GM13976 (cell line): ENCODE results near the gene NRBP1.
A peak's percentile ranks its signal among the peaks of the same experiment; 100 is the strongest.

Experiments
- DNase-seq: peaks from one replicate; pipeline ENCODE4 v3.0.0; 2012; ENCODE audit warnings: low spot score
- CTCF ChIP-seq: IDR thresholded peaks from 2 replicates; pipeline ENCODE4 v1.5.1; 2012; ENCODE audit warnings: borderline replicate concordance, mild to moderate bottlenecking; ENCODE audit not compliant: insufficient read depth; ENCODE audit errors: extremely low read depth, missing control alignments, control extremely low read depth
- in situ Hi-C: fragments of 300-500 bp; cut with MboI; formaldehyde crosslinking; loops from one replicate; pipeline ENCODE4 v1.12.0; 2022; ENCODE audit warnings: low sequenced_read_pairs, mixed read lengths, inconsistent platforms; ENCODE audit not compliant: unreplicated experiment

The NRBP1 gene

DNA sequence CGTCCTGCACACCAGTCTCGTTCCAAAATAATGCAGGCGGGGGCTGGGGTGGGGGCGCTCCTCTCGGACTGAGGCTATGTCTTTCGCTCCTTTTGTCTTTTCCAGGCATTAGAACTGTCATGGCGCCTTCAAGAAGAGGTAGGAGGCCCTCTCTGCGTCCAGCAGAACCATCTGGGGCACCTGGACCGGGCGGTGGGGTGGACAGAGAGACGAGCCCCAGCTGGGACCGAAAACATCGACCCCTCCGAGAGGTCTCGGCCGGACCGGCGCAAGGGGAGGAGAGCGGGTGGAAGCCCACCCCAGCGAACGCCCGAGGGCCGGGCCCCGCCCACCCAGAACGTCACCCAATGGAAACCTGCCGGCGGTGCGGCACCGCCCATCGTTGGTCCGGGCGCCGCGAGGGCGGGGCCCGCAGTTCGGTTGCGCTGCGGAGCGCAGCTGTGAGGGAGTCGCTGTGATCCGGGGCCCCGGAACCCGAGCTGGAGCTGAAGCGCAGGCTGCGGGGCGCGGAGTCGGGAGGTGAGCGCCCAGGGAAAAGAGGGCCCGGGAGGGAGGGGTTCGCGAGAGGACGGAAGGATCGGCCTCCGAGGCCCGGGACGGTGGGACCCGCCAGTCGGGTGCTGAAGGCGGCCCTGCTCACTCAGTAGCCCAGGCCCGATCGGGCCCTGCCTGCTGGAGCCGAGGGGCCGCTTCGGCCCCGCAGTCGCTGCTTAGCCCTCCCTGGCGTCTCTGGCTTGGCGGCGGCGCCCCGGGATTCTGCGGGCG is at the start of gene NRBP1:
Gene NRBP1, plus strand, starts transcription at position 419 of the 765 bp plus-strand sequence. CDS start 4,643 bp downstream, outside the sequence.
- no peak for TF ChIP-seq CTCF
- in situ Hi-C loops: no loop called here
- DNase-seq: peak; percentile 95

DNA sequence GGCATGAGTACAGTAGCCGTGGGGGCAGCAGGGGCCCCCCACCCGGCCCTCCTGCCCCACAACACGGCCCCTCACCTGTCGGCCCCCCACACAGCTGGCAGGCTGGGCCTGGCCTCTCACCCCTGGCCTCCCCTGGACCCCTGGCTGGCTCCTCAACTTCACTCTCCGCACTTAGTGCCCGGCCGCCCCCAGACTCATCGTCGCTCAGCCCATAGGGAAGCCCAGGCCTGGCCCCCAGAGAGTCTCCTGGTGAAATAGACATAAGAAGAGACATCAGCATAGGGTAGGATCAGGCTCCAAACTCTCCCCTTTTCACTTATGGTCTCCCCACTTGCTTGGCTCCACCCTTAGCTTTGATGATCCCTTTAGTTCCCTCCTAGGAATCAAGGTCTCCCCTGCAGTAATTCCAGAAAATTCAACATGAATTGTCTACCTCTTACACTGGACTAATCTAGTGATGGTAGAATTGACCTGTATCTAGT is 49.6 kb upstream of the NRBP1 start:
- DNase-seq: no peak
- no peak for TF ChIP-seq CTCF
- in situ Hi-C loops: no loop called here

- no peak for TF ChIP-seq CTCF
- in situ Hi-C loops: no loop called here
Observed at GRCh38 chr2:27379383-27379835, 49.0 kb upstream of the NRBP1 start.

DNA sequence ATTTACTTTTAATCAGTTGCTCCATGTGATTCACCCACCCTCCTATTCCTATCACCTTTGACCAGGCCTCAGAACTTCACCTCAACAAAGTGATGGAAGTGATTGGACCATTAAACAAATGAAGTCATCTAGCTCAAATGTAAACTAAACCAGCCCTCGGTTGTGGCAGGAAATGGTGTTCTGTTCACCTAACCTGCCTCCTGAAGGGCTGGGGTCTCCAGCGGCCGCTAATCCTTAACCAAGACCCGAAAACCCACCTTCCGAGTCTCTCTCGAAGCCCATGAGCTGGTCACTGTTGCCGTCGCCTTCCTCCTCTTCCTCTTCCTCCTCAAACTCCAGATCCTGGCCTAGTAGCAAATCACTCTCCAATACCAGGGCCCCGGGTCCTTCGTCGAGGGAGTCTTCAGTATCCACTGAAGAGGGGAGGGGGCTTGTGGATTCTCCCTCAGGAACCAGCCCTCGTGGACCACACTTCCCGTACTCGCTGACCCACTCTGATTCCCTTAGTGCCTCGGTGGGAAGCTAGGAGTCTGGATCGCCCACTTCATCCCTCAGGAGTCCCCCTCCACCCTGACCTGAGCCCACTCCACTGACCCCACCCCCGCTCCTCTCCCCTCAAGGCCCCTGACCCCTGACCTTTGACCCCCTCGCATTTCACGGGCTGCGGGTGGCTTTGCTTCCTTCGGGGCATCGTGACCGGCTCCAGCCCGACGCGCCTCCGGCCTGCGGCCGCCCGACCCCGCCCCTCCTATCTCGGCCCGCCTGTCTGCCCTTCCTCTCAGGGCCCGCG is 48.4 kb upstream of the NRBP1 start:
- TF ChIP-seq CTCF: no peak
- DNase-seq: no peak
- in situ Hi-C loops: no loop called here

More at GRCh38 chr2:27379383-27379835, 49.0 kb upstream of the NRBP1 start:
- DNase-seq: no peak

DNA sequence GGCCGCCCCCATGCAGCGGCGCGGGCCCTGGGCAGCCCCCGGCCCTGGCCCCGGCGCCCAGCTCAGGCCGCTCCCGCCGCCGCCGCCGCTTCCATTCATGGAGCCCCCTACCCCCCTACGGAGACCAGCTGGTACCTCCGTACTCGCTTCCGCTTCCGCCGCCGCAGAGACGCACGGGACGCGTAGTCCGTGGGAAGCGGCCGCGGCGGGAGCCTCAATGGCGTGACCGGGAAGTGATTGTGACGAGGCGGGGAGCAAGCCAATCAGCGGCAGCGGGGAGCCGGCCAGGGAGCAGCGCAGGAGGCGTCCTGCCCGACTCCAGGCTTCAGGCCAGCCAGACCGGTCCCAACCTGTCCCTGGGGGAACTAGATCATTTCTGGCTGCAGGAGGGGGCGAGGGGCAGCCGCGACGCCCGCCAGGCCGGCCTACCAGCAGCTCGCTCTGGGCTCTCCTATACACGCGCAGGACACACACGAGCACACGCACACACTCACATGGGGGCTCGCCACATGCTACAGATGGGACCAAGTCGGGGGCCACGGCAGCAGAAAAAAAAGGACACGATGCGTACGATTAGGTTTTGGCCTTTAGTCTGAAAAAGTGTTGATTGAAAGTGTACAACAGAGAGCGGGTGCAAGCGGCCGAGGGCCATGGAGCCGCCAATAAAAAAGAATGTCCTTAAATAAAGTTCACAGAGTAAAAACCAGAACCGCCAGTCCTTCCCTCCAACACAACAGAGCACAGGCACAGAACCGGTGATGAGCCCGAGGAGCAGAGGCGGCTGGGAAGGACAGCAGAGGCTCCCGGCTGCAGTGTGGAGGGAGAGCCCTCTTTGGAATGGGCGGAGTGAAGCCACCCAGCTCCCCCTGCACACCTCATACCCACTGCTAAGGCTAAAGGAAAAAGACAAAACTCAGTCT is 47.5 kb upstream of the NRBP1 start, which contains the start of gene ZNF513:
Gene ZNF513, minus strand, starts transcription at position 109 of the 920 bp plus-strand sequence. CDS start 208 bp downstream, outside the sequence.
- DNase-seq: peak; percentile 97
- no peak for TF ChIP-seq CTCF
- in situ Hi-C loops: no loop called here
